IPS-18a (cell line): ENCODE results near the gene XPNPEP1.

ENCODE experiments used
- H3K27ac ChIP-seq: one replicate; pipeline ENCODE4 v1.5.1; 2013; ENCODE audit warnings: low read length
- H3K27me3 ChIP-seq: one replicate; pipeline ENCODE4 v1.6.1; 2013; ENCODE audit warnings: mild to moderate bottlenecking, low read length; ENCODE audit not compliant: control insufficient read depth, insufficient read depth
- H3K36me3 ChIP-seq: one replicate; pipeline ENCODE4 v1.6.1; 2013; ENCODE audit warnings: low read depth, low read length; ENCODE audit not compliant: control insufficient read depth
- H3K4me1 ChIP-seq: one replicate; pipeline ENCODE4 v1.6.1; 2013; ENCODE audit warnings: low read depth, low read length; ENCODE audit not compliant: control insufficient read depth
- H3K4me3 ChIP-seq: one replicate; pipeline ENCODE4 v1.5.1; 2013; ENCODE audit warnings: low read length
- H3K9ac ChIP-seq: one replicate; pipeline ENCODE4 v1.6.1; 2013; ENCODE audit warnings: mild to moderate bottlenecking, low read length, moderate library complexity
- H3K9me3 ChIP-seq: one replicate; pipeline ENCODE4 v1.6.1; 2013; ENCODE audit warnings: low read depth, low read length; ENCODE audit not compliant: control insufficient read depth

The XPNPEP1 gene

DNA sequence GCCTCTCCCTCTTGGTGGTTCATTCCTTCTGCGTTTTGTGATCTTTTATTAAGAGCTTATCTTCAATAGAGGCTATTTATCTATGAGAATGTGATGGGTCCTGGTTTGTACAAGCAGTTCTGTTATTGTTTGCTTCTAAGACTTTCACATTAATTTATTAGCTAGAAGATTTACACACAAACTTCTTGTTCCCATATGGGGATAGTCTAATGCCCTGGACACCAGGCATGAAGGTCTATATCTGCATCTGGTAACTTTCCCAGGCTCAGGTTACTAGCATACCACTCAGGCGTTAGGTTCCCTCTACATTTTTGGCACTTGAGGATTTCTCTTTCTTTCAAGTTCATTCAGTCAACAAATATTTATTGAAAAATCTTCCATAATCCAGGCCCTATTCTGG, 7.7 kb downstream of the XPNPEP1 start:
- H3K4me3 ChIP-seq, result no peak overlapping the region
- H3K36me3 ChIP-seq, result no peaks in the 10 kb centered on the region
- no peaks in the 10 kb centered on the region for H3K27me3 ChIP-seq
- H3K27ac ChIP-seq, result no peak overlapping the region
- no peaks in the 10 kb centered on the region for H3K4me1 ChIP-seq
- H3K9ac ChIP-seq, result no peak overlapping the region
- H3K9me3 ChIP-seq, result no peaks in the 10 kb centered on the region

DNA sequence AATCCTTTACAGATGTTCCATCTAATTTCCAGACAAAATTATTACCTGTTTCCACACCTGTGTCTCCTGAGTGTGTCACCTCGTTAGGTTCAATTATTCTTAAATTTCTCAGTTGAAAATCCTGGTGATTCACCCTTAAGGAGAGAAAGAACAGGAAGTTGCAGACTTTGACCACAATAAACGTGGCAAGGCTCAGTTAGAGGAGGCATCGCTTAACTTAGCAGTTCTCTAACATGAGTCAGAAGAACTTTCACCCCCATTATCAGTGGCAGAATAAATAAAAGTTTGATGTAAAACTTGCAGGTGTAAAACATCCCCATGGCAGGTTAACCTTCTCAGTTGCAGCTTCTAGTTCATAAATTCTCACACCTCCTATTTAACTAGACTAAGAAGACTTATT, 8.3 kb downstream of the XPNPEP1 start:
- H3K27me3 ChIP-seq, result no peaks in the 10 kb centered on the region
- no peak overlapping the region for H3K4me3 ChIP-seq
- no peaks in the 10 kb centered on the region for H3K4me1 ChIP-seq

DNA sequence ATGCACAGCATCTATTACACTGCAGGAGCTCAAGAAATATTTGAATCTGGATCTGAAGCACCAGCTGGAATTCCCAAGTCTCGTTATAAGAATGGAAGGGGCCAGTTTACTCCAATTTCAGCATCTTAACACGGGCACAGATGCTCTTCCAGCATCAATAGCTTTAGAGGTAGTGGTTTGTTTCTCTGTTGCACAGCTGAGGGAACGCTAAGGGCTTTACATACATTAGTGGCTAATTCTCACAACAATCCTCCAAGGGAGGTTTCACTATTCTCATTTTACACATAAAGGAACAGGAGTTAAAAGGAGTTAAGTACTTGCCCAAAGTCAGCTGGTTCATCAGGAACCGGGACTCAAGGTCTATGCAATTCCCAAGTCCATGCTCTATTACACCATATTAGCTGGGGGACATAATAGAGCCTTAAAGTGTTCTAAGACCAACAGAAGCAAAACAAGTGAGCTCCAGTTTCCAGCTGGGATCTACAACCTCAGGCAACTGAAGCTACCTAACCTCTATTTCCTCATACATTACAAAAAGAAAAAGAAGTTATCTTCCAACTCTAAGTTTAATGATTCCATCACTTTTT, 9.9 kb downstream of the XPNPEP1 start:
- H3K27me3 ChIP-seq, result no peaks in the 10 kb centered on the region
- H3K4me3 ChIP-seq, result no peak overlapping the region
- no peaks in the 10 kb centered on the region for H3K4me1 ChIP-seq
- H3K9me3 ChIP-seq, result no peaks in the 10 kb centered on the region
- no peaks in the 10 kb centered on the region for H3K36me3 ChIP-seq
- H3K9ac ChIP-seq, result no peak overlapping the region
- no peak overlapping the region for H3K27ac ChIP-seq

More for the DNA sequence above, 8.3 kb downstream of the XPNPEP1 start:
- Histone ChIP-seq H3K9me3 (no peaks in the 10 kb centered on the region), H3K27ac (no peak overlapping the region), H3K36me3 (no peaks in the 10 kb centered on the region), H3K9ac (no peak overlapping the region)

DNA sequence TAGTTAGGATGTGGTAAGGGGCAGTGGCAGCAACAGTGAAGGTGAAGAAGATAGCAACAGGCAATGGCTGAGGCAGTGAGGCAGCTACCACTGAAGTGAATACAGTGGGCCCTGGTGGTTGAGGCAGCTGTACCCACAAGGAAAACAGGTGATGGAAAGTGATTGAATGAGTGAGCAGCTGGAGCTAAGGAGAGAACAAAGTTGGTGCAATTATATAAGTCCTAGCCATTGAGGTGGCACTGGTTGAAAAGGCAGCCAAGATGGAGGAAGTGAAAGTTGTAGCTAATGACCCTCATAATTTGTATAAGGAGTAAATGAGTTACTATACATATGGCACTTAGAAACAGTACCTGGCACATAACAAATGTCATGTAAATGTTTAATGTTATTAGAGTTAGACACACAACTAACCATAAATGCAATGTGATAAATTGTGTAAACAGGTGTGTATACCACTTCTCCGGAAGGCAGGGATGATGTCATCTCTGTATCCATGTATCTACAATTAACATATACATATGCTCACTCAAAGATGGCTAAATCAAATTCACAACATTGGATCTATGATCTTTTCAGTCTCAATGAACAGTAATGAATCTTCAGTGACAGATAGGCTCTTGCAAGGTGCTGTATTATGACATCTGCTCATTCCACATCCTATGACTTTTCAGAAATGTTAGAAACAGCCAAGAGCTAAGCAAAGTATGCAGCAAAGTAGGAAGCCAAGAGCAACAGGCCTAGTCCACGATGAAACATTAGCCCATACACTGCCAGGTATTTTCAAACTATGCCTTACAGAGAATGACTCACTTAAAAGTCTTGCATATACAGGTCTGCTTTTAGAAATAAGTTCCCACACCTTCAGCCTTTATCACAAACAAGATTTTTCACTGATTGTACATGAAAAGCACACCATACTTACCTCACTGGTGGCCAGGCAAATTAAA, 10.7 kb downstream of the XPNPEP1 start:
- no peak overlapping the region for H3K27ac ChIP-seq
- H3K4me3 ChIP-seq, result no peak overlapping the region
- H3K9ac ChIP-seq, result no peak overlapping the region

DNA sequence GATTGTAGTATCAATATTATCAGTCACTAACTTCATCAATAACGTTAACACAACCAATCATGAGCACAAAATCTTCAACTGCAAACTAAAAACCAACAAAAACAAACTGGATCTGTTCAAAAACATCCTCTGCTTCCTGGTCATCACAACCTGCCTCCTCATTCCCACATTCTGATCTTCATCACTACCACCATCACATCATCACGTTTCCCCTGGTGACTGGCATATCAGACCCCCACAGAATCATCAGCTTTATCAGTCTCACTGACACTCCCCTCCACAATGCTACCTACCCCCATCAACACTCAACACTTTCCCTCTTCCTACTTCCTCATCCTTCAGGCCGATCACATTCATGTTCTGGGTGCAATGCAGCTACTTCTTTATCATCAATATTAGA, 11.4 kb downstream of the XPNPEP1 start:
- Histone ChIP-seq H3K9ac (no peak overlapping the region), H3K27me3 (no peaks in the 10 kb centered on the region), H3K4me1 (no peaks in the 10 kb centered on the region), H3K36me3 (peaks cover 4% of the 10 kb centered on the region), H3K27ac (no peak overlapping the region), H3K4me3 (no peak overlapping the region), H3K9me3 (no peaks in the 10 kb centered on the region)

More for the DNA sequence above, 10.7 kb downstream of the XPNPEP1 start:
- H3K4me1 ChIP-seq, result no peaks in the 10 kb centered on the region
- no peaks in the 10 kb centered on the region for H3K27me3 ChIP-seq
- H3K9me3 ChIP-seq, result no peaks in the 10 kb centered on the region
- H3K36me3 ChIP-seq, result no peaks in the 10 kb centered on the region

DNA sequence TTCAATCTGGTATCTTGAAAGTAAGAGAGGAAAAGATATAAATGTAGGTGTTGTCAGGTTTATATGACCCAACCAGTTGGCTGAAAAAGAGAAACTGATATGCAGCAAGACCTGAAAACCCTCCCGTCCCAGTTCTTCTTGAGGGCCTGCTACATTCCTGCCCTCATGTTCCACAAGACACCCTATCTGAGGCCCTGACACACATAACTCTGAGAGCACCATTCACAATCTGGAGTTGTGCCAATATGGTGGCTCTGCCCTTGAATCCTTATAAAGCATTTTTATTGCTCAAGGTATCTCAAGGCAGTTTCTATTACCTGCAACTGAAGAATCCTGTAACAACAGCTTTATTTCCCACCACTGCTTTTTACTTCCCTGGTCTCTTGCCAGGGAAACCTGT, 17.0 kb downstream of the XPNPEP1 start:
- H3K4me3 ChIP-seq, result no peak overlapping the region
- no peaks in the 10 kb centered on the region for H3K4me1 ChIP-seq
- H3K36me3 ChIP-seq, result peaks cover 4% of the 10 kb centered on the region
- no peak overlapping the region for H3K9ac ChIP-seq
- no peaks in the 10 kb centered on the region for H3K27me3 ChIP-seq
- no peaks in the 10 kb centered on the region for H3K9me3 ChIP-seq
- H3K27ac ChIP-seq, result no peak overlapping the region

DNA sequence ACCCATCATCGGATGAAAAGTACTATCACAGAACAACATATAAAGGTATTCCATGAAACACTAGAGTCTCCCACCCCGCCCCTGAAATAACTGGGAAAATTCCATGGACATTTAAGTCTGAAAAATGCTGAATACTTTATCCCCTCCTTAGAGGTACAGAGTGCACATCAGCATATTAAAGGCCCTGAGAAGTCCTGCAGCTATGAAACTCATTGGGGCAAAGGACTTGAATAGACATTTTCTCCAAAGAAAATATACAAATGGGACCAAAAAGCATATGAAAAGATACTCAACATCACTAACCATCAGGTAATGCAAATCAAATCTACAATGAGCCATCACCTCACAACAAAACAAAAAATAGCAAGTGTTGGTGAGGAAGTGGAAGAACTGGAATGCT, 18.9 kb downstream of the XPNPEP1 start:
- H3K4me3 ChIP-seq, result no peak overlapping the region
- peaks cover 4% of the 10 kb centered on the region for H3K36me3 ChIP-seq
- H3K4me1 ChIP-seq, result no peaks in the 10 kb centered on the region
- H3K9me3 ChIP-seq, result no peaks in the 10 kb centered on the region
- H3K27ac ChIP-seq, result no peak overlapping the region
- no peaks in the 10 kb centered on the region for H3K27me3 ChIP-seq
- no peak overlapping the region for H3K9ac ChIP-seq

DNA sequence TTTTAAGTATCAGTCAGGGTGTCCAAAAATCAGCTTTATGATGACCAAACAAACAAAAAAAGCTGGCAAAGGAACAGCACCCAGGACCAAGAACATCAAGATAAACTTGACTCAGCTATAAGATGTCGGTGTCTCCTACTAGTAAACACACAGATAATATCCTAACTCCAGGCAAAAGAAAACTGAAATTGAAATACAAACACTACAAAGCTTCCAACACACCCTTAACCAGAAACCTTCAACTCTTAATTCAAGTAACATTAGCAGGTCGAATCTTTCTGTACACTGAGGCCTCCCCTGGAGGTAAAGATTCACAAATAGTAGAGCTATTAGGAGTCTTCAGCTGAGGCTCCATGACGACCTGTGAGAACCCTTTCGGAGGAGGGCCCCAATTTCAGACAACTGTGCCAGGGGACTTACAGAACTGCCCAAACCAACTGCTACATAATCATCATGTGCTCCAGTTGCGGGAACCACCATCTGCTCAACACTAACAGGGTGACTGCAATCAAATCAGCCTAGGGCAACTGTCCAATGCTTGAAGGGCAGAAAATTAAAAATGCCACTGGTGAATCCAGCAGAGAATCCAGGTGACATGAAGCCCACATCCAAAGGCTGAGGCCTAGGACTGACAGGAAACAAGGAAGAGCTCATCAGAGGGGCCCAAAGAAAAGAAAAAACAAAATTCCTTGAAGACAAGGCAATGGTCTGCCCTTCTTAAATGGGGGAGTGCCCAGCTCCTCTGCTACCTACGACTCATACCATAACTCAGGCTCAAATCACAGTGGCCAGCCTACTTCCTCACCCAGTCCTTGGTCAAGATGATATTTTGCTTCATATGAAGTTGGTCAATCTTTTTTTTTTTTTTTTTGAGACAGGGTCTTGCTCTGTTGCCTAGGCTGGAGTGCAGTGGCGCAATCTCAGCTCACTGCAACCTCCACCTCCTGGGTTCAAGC, 20.0 kb downstream of the XPNPEP1 start:
- Histone ChIP-seq H3K4me3 (no peak overlapping the region), H3K27ac (no peak overlapping the region), H3K36me3 (peaks cover 4% of the 10 kb centered on the region), H3K4me1 (no peaks in the 10 kb centered on the region), H3K27me3 (no peaks in the 10 kb centered on the region), H3K9me3 (no peaks in the 10 kb centered on the region), H3K9ac (no peak overlapping the region)

DNA sequence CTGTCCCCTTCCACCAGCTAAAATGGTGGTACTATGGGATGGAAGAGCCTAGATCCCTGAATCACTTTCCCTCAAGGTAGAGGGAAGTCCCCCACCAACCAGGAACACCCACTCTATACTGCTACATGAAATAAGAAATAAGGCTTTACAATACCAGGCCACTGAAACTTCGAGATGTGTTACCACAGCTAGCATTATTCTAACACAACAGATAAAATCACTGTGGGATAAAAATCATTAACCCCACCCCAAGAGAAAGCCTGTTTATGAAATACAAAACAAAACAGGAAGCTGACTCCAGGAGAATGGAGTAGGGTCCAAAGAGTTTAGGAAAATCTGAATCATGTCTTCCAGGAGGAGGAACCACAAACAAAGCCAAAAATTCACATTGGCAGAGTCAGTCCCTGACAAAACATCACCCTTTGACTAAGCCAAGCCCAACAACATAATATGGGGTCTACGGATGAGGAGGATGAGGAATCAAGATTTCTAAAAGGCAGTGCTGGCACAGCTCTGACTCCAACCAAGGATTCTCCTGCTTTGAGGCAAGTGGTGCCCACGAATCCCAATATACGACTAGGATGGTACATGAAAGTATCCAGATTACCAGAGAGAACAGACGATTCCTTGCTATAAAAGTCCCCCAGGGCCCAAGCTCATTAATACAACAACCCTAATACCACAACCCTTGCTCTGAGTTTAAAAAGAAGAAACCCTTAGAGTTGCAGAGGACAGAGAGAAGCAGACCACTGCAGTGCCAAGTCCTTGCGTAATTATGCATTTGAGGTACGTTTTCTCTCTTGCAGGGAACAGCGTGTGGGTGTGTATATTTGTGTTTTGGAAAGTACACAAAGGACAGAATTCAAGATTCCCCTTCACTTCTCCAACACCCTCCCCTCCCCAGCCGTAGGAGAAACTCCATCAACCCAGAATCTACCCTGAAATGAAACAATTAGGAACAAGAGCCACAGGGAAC, 23.7 kb downstream of the XPNPEP1 start:
- H3K27ac ChIP-seq, result no peak overlapping the region
- no peaks in the 10 kb centered on the region for H3K4me1 ChIP-seq

DNA sequence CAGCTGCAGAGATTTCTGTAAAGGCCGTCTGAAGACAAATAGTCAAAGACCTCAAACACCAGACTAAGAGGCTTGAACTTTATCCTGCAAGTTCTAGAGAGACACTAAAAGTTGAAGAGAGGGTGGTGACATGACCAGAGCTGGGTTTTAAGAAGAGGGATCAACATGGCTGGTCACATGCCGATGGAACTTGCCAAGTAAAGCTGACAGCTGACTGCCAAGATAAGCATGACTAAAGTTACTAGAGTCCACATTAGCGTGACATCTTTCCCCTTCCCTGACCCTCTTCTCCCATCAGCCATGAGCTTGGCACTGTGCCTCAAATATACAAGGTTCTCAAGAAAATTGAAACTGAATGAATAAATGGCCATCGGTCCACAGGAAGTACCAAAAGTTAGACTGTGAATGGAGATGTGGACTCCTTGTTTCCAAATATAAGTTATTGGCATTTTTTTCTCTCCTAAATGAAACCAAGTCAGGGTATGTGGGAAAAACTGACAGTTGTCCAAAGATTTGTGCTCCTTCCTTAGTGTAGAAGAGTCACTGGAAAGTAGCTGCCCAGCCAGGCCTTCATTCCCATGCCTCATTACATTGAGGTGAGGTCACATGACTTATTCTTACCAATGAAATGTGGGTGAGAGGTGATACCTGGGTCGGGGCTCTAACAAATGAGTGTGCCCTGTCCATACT, 24.5 kb downstream of the XPNPEP1 start:
- H3K36me3 ChIP-seq, result no peaks in the 10 kb centered on the region
- no peaks in the 10 kb centered on the region for H3K4me1 ChIP-seq
- no peak overlapping the region for H3K4me3 ChIP-seq
- no peak overlapping the region for H3K9ac ChIP-seq
- no peaks in the 10 kb centered on the region for H3K27me3 ChIP-seq
- H3K9me3 ChIP-seq, result no peaks in the 10 kb centered on the region
- no peak overlapping the region for H3K27ac ChIP-seq

More for the DNA sequence above, 23.7 kb downstream of the XPNPEP1 start:
- H3K9ac ChIP-seq, result no peak overlapping the region
- no peaks in the 10 kb centered on the region for H3K27me3 ChIP-seq
- H3K9me3 ChIP-seq, result no peaks in the 10 kb centered on the region
- no peaks in the 10 kb centered on the region for H3K36me3 ChIP-seq
- H3K4me3 ChIP-seq, result no peak overlapping the region
